ENCODE data around the gene CRYBB1.

Gene CRYBB1

GRCh38 chr22:26574001-26574723 lies 43.7 kb downstream of the CRYBB1 start:
- no peak for DNase-seq

DNA sequence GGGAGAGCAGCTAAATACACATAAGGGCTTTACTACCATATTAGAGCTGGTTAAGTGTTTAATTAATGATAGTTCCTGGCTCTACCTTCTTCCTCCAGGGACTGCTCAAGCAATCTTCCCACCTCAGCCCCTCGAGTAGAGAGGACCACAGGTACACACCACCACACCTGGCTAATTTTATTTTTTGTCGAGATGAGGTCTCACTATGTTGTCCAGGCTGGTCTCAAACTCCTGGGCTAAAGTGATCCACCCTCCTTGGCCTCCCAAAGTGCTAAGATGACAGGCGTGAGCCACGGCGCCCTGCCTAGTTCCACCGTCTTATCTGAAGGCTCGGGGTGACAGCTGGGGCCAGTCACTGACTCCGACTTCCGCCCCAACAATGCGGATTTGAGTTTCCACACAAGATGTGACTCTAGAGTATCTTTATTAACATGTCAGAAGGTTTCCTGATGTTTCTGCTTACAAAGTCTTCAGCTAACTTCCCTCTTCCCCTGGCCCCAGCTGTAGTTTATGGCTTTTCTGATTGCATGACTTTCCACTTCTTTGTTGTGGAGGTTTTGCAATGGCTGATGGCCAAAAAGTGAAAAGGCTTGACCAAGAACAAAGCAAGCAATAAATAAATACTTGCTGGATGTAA lies 44.7 kb downstream of the CRYBB1 start:
- no peak for DNase-seq

GRCh38 chr22:26570864-26571525 lies 46.8 kb downstream of the CRYBB1 start:
- DNase-seq, result no peak

GRCh38 chr22:26570115-26570514 lies 47.7 kb downstream of the CRYBB1 start:
- no peak for DNase-seq

DNA sequence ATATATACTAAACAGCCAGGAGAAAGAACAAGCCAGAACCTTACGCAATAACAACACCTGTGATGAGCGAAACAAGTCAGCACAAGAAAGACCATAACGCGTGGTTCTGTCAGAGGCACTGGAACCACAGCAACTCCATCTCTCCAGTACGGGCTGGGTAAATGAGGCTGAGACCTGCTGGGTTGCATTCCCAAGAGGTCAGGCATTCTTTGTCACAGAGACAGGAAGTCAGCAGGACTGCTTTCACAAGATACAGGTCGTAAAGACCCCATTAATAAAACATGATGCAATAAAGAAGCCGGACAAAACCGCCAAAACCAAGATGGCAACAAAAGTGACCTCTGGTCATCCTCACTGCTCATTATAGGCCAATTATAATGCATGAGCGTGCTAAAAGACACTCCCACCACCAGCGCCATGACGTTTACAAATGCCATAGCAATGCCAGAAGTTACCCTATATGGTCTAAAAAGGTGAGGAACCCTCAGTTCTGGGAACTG lies 49.6 kb downstream of the CRYBB1 start:
- DNase-seq, result no peak

GRCh38 chr22:26567610-26568009 lies 50.2 kb downstream of the CRYBB1 start:
- no peak for DNase-seq

DNA sequence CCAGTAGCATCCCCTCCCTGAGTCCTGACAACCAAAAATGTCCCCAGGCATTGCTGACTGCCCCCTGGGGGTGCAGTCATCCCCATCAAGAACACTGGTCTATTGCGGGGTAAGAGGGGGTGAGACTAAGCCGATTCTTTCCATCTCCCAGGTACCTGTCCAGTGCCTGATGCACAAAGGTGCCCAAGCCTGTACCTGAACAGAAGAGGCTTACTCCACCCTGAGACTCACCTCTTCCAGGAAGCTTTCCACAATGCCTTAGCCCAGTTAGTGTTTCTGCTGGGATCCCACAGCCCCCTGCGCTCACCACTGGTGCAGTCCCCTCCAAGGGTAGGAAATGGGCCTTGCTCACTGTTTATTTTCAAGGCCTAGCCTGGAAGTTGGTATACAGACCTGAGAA lies 50.8 kb downstream of the CRYBB1 start:
- DNase-seq, result no peak

DNA sequence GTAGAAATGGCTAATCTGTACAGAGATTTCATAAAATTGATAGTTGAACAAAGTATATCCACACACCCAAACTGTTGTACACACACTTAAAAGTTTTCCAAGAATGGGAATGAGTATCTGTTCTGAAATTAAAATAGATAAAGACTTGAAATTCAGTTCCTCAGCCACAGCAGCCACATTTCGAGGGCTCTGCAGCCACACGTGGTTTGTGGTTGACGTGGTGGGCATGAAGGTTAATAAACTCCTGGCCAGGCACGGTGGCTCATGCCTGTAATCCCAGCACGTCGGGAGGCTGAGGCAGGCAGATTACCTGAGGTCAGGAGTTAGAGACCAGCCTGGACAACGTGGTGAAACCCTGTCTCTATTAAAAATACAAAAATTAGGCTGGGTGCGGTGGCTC lies 51.9 kb downstream of the CRYBB1 start:
- no peak for DNase-seq

DNA sequence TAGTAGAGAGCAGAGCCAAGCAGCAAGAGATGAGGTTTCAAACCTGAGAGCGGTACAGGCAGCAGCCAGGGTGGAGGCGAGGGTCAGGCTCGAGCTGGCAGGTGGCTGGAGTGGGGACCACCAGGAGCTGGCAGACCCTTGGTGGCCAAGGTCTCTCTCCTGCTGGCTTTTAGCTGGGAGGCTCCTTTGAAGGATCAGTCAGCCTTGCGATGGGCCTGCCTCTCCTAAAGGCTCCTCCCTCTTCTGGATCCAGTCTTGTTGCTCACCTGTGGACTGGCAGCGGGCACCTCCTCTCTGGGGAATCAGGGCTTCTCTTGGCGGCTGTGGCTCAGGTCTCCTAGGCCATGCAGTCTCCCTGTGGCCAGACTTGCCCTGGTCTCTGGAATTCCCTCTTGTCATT lies 52.6 kb downstream of the CRYBB1 start:
- no peak for DNase-seq

DNA sequence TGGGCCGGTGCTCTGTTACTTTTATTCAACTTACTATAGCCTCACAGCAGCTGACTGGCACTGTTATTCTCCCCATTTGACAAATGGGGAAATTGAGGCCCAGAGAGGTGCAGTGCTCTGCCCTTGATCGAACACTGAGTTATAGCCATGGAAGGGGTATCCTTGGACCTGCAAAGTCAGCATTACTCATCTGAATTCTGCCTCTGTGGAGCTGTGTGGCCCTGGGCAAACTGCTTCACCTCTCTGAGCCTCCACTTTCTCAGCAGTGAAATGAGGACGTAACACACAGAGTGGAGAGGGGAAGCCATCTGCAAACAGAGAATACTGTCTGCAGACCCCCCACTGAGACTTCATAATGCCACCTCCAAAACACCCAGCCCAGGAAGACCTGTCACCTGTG lies 53.2 kb downstream of the CRYBB1 start:
- no peak for DNase-seq

GRCh38 chr22:26564181-26564580 lies 53.6 kb downstream of the CRYBB1 start:
- no peak for DNase-seq

DNA sequence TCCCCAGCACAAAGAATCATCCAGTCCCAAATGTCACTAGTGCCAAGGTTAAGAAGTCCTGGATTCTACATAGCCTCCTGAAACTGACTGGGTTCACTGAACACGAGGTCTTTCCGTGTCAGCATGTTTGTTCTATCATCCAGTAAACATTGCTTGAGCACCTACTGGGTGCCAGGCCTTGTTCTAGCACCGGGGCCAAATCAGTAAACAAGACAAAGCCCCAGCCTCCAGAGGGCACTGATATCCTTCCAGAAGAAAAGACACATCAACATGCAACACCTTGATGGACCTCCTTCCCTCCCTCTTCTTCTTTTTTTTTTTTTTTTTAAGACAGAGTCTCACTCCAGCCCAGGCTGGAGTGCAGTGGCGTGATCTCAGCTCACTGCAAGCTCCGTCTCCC lies 54.8 kb downstream of the CRYBB1 start:
- DNase-seq, result no peak

DNA sequence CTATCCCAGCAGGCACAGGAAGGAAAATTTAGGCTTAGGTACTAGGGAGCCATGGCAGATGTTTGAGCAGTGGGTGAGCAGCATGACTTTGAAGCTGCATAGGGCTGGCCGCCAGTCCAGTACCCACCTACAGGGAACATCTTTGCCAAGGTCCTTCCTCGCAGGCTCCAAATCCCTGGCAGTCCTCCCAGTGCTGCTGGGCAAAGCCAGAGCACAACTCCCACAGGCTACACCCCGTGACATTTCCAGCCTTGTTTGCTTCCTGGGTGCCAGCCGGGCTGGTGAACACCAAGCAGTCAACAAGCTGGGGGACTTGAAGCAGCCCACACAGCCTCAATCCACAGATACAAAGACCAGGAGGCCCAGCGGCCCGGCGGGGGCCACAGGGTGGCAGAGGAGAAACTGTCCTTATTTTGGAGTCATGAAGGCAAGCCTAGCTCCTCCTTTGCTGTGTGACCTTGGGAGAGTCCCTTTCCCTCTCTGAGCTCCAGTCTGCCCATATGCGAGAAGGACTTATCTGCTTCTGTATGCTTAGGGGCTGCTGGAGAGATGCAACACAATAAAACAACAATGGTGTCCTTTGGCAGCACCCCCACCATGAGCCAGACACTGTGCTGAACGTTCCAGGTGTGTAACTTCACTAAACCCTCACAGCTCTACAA lies 55.9 kb downstream of the CRYBB1 start:
- DNase-seq, result no peak

GRCh38 chr22:26559961-26560575 lies 57.8 kb downstream of the CRYBB1 start:
- DNase-seq, result no peak

DNA sequence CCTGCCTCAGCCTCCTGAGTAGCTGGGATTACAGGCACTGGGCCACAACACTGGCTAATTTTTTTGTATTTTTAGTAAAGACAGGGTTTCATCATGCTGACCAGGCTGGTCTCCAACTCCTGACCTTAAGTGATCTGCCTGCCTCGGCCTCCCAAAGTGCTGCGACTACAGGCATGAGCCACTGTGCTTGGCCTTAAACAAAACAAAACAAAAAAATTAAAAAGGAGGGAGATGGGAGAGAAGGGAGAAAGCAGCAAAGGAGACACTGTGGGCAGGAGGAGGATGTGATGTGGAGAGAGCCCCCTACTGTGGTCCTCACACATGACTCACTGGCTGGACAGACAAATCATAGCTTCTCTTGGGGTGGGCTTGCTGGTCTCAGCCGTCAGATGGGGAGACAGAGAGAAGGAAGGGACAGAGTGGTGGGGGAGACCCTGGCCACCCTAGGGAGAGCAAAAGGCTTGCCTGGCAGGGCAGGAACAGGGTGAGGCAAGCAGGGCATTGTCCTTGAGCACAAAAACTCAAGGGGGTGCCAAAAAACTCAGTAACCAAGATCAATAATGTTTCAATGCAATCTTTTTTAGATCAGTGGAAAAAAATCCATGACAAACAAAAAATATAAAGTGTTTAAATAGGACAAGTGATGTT lies 59.5 kb downstream of the CRYBB1 start:
- DNase-seq, result no peak

DNA sequence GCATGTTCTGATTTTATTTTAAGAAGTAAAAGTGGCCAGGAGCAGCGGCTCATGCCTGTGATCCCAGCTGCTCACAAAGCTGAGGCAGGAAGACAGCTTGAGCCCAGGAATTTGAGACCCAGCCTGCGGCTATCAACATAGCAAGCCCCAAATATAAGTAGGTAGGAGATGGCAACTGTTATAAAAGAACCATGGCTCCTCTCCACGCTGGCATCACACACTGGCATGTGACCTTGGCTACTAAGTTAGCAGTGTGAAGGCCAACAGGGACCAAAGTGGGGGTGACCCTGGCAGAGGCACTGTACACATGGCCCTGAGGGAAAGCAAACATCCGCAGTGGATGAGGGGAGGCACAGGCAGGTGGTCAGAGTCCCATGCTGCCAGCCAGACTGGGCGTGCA lies 60.9 kb downstream of the CRYBB1 start:
- no peak for DNase-seq

- DNase-seq, result no peak
These were observed 62.3 kb downstream of the CRYBB1 start for GRCh38 chr22:26555478-26555877.

DNA sequence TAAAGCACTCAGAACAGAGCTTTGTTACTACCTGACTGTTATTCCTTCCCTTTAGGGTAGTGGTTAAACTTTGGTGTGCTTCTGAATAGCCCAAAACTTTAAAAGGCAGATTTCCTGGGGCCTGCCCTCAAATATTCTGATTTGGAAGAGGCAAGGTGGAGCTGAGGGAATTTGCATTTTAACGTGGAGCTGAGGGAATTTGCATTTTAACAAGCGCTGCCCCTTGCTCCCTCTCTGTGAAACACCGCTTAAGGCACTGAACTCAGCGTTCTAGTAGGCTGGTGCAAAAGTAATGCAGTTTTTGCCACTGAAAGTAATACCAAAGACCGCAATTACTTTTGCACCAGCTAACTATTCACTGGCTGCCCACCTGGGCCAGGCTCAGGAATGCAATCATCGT lies 62.9 kb downstream of the CRYBB1 start:
- no peak for DNase-seq

DNA sequence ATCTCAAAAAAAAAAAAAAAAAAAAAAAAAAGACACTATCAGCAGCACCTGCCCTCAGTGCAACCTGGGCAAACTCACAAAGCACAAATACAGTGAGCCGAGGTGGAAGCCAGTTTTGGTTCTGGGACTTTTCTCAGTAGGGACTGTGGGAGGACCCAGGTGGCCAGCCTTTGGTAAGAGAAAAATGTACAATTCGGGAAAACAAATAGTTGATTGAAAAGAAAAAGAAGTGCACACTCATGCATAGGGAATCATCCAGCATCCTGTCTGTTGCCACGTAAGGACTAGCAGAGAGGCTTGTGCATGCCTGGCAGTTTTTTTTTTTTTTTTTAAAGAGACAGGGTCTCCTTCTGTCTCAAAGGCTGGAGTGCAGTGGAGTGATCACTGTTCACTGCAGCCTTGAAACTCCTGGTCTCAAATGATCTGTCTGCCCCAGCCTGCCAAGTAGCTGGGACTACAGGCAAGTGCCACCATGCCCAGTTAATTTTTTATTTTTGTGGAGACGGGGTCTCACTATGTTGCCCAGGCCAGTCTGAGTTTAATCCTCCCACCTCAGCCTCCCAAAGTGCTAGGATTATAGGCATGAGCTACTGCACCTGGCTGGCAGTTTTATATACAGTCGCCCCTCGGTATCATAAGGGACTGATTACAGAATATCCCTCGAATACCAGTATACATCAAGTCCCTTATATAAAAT lies 64.6 kb downstream of the CRYBB1 start:
- DNase-seq, result no peak

GRCh38 chr22:26552466-26552865 lies 65.4 kb downstream of the CRYBB1 start:
- DNase-seq, result no peak

- DNase-seq, result no peak
These were observed 66.3 kb downstream of the CRYBB1 start for GRCh38 chr22:26551568-26551967.

- no peak for DNase-seq
These were observed 67.3 kb downstream of the CRYBB1 start for GRCh38 chr22:26550498-26551033.
